GM12874 (cell line): ENCODE data around the gene SMPDL3B.

Experiments used
- TF ChIP-seq, protein P1 (sequence below): IDR thresholded peaks from 2 replicates; pipeline ENCODE4 v1.5.1; 2011; ENCODE audit warnings: low read depth, mild to moderate bottlenecking, control low read depth, low read length, moderate library complexity; ENCODE audit not compliant: insufficient read depth

SMPDL3B gene, protein sequence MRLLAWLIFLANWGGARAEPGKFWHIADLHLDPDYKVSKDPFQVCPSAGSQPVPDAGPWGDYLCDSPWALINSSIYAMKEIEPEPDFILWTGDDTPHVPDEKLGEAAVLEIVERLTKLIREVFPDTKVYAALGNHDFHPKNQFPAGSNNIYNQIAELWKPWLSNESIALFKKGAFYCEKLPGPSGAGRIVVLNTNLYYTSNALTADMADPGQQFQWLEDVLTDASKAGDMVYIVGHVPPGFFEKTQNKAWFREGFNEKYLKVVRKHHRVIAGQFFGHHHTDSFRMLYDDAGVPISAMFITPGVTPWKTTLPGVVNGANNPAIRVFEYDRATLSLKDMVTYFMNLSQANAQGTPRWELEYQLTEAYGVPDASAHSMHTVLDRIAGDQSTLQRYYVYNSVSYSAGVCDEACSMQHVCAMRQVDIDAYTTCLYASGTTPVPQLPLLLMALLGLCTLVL

DNA sequence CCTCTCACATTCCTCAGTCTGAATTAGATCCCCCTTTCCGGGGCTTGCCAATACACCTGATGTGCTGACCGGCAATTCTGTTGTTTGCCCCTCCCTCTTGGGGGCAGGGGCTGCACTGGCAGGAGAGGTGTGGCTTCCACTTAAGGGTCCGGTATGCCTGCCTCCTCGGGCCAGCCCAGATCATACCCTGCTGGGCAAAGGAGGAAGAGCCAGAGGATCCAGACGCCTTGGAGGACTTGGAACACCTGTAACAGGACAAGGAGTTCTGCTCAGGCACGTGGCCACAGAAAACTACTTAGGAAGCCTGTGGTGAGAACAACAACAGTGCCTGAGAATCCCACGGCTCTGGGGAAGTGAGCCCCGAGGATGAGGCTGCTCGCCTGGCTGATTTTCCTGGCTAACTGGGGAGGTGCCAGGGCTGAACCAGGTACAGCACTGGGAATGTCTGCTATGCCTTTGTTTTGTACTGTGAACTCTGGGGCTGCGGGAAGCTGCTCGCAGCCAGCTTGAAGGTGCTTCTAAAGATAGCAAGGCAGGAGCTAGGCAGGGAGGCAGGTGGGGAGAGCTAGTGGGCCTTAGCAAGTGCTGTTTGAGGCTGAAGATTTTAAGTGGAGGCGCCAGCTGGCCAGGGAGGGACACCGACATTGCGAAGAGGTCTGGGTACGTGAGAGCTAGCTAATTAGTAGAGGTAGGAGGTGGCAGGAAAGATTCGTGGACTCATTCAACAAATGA, at the start of gene SMPDL3B:
Gene SMPDL3B, plus strand, starts transcription at position 183 of the 732 bp plus-strand sequence. Its CDS starts 184 bp downstream, at position 367.
- TF ChIP-seq, protein P1, sequence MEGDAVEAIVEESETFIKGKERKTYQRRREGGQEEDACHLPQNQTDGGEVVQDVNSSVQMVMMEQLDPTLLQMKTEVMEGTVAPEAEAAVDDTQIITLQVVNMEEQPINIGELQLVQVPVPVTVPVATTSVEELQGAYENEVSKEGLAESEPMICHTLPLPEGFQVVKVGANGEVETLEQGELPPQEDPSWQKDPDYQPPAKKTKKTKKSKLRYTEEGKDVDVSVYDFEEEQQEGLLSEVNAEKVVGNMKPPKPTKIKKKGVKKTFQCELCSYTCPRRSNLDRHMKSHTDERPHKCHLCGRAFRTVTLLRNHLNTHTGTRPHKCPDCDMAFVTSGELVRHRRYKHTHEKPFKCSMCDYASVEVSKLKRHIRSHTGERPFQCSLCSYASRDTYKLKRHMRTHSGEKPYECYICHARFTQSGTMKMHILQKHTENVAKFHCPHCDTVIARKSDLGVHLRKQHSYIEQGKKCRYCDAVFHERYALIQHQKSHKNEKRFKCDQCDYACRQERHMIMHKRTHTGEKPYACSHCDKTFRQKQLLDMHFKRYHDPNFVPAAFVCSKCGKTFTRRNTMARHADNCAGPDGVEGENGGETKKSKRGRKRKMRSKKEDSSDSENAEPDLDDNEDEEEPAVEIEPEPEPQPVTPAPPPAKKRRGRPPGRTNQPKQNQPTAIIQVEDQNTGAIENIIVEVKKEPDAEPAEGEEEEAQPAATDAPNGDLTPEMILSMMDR: no peak

DNA sequence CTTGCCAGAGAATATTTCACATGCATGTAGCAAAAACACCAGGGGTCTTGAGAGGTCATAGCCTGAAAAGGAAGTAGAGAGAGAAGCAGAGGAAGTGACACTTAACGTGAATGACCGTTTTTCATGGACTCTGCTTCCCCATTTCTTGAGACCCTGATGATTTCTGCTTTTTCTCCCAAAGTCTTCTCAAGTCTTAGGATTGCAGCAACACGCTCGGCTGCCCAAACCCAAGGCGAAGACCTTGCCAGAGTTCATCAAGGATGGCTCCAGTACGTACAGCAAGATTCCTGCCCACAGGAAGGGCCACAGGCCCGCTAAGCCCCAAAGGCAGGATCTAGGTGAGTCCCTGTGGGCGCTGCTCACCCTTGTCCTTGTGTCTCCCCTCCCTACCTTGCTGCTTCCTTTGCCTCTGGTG, 49.7 kb upstream of the SMPDL3B start:
- TF ChIP-seq, protein P1: no peak

DNA sequence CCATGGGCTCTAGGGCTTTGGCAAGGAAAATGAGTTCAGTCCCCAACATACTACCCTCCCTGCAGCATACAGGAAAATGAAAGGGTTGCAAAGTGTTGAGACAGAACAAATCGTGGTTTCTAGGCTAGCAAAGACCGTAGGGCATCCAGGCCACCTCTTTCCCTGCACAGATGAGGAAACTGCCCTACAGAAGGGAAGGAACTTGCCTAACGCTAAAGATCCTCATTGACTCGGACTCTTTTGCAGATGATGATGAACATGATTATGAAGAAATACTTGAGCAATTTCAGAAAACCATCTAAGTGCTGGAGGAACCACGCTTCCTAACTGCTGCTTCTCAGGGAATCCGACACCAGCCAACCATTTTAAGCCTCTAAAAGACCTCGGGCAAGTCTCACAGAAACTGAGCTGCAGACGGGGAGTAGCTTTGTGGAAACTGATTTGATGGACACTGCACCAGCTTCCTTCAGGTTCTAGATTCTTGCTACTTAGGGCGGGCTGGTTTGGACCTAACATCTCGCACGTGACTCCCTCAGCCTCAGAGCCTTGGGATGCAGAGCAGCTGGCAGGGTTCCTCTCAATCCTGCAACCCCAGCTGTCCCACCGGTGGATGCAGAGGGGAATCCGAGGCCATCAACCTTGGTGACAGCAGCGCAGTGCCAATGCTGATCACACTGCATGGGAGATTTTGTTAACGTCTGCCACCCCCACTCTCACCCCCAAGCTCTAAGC, 49.0 kb upstream of the SMPDL3B start:
- TF ChIP-seq, protein P1: no peak

DNA sequence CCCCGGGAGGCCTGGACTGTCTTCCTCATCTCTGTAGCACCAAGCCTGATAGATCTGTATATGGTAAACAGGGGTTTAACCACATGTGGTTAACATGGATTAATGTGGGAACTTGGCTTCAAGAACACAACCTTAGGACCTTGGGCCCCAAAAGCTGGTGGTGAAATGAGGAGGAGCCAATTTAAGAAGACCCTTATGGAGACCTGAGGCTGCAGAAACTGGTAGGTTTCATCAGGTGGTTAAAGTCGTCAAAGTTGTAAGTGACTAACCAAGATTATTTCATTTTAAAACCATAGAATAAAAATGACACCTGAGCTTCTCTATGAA, 48.5 kb upstream of the SMPDL3B start:
- TF ChIP-seq, protein P1: no peak

DNA sequence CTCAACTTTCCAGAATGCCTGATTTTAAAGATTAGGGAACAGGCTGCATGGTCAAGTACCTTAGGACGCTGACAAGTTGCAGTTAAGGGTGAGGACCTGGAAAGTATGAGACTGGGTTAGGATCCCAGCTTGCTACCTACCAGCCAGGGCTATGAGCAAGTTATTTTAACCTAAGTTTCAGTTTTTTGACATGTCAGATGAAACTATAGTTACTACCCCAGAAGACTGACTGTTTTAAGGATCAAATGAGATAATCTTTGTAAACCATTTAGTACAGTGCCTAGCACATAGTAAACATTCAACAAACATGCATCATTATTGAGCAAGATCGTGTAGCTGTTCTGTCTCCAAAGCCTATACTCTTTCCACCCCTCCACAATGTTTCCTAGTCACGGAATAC, 48.1 kb upstream of the SMPDL3B start:
- TF ChIP-seq, protein P1: no peak

DNA sequence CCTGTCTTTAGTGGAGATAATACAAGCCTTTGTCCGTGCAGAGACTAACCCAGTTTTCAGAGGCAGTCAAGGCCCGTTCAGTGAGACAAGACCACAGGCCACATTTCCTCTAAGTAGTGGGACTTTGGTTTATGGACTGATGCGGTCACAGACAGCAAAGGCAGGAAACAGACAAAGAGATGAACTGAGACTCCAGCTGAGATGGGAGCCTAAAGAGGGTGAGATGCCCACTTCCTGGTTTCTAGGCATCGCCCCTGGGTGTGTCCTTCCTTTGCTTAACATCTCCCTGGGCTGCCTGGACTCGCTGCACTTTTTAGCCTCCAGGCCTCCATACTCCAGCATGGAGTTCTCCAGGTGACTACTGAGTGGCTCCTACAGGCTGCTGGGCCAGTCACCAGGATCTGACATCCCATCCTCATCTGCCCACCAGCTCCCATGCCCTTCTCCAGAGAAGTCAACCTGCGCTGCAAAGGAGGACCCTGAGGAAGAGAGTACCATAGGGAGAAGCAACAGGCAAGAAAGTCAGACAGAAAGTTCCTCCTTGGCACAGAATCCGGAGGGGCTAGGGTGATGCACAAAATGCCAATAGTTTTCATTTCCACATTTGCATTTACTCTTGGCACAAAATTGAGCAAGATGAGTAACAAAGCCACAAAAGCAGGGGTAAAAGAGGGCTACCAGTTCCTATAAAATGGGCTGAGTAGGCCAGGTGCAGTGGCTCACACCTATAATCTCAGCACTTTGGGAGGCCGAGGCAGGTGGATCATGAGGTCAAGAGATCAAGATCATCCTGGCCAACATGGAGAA, 47.4 kb upstream of the SMPDL3B start:
- TF ChIP-seq, protein P1: no peak
